SK-N-MC (cell line): ENCODE measurements around the gene ZDHHC3.

Experiments
- DNase-seq: peaks from one replicate; pipeline ENCODE4 v3.0.0-alpha.2; 2011; ENCODE audit warnings: low read depth, low spot score
- H3K27ac ChIP-seq: fragments of 200-600 bp; sonication (generic); 2 replicates; pipeline ENCODE4 v1.5.1; 2016; ENCODE audit warnings: mixed run types
- H3K36me3 ChIP-seq: fragments of 200-600 bp; sonication (generic); 2 replicates; pipeline ENCODE4 v1.6.1; 2017; ENCODE audit warnings: antibody characterized with exemption, low read length, mixed read lengths; ENCODE audit not compliant: insufficient read depth
- H3K4me3 ChIP-seq: fragments of 200-600 bp; sonication (generic); 2 replicates; pipeline ENCODE4 v1.5.1; 2016
- H3K9ac ChIP-seq: fragments of 200-600 bp; sonication (generic); 2 replicates; pipeline ENCODE4 v1.8.0; 2017; ENCODE audit warnings: mixed run types, mixed read lengths; ENCODE audit not compliant: insufficient read length
- H3K9me3 ChIP-seq: fragments of 200-600 bp; sonication (generic); 2 replicates; pipeline ENCODE4 v1.6.1; 2017; ENCODE audit warnings: low read depth, mild to moderate bottlenecking, antibody characterized with exemption, low read length, moderate library complexity, mixed read lengths
- EZH2 ChIP-seq: fragments of 200-600 bp; sonication (generic); IDR thresholded peaks from one replicate; pipeline ENCODE4 v1.6.1; 2017; ENCODE audit warnings: antibody characterized with exemption
- FOXP2 ChIP-seq: optimal IDR thresholded peaks from 2 replicates; pipeline ENCODE3; 2011; ENCODE audit warnings: mild to moderate bottlenecking, moderate library complexity; ENCODE audit not compliant: insufficient read depth; ENCODE audit errors: extremely low read length, control extremely low read depth
- POLR2AphosphoS5 ChIP-seq: IDR thresholded peaks from 2 replicates; pipeline ENCODE4 v1.6.1; 2012; ENCODE audit warnings: mild to moderate bottlenecking, low read depth, low read length, borderline replicate concordance

Gene ZDHHC3

GRCh38 chr3:45011756-45012508 is 36.0 kb upstream of the ZDHHC3 start:
- peak; percentile 8 for DNase-seq
- TF ChIP-seq FOXP2 = no peak
- no peak for TF ChIP-seq EZH2
- no peak for TF ChIP-seq POLR2AphosphoS5
- Histone ChIP-seq H3K9ac (no peak overlapping the region), H3K27ac (peak overlapping the region; percentile 85), H3K4me3 (peak overlapping the region; percentile 15; the same call in 1 of the 2 replicates), H3K36me3 (no peaks in the 10 kb centered on the region; the same call in 1 of the 2 replicates), H3K9me3 (no peaks in the 10 kb centered on the region)

GRCh38 chr3:45010811-45011333 is 34.9 kb upstream of the ZDHHC3 start:
- TF ChIP-seq EZH2 (no peak), FOXP2 (no peak), POLR2AphosphoS5 (no peak)
- H3K9ac ChIP-seq = no peak overlapping the region
- peak overlapping the region; percentile 85 for H3K27ac ChIP-seq
- no peaks in the 10 kb centered on the region for H3K9me3 ChIP-seq
- DNase-seq = no peak
- H3K4me3 ChIP-seq = no peak overlapping the region
- H3K36me3 ChIP-seq = no peaks in the 10 kb centered on the region; the same call in 1 of the 2 replicates

- H3K9me3 ChIP-seq = no peaks in the 10 kb centered on the region
- no peak overlapping the region for H3K9ac ChIP-seq
- TF ChIP-seq FOXP2 (no peak), POLR2AphosphoS5 (no peak), EZH2 (no peak)
- peaks cover 9% of the 10 kb centered on the region for H3K36me3 ChIP-seq
- DNase-seq = no peak
- no peak overlapping the region for H3K4me3 ChIP-seq
- H3K27ac ChIP-seq = no peak overlapping the region
Measured at GRCh38 chr3:45009868-45010267, 33.9 kb upstream of the ZDHHC3 start.

GRCh38 chr3:45008117-45008516 is 32.1 kb upstream of the ZDHHC3 start:
- no peaks in the 10 kb centered on the region for H3K9me3 ChIP-seq
- TF ChIP-seq FOXP2 (no peak), EZH2 (no peak), POLR2AphosphoS5 (no peak)
- no peak overlapping the region for H3K4me3 ChIP-seq
- no peak for DNase-seq
- H3K27ac ChIP-seq = no peak overlapping the region
- H3K9ac ChIP-seq = no peak overlapping the region
- peaks cover 20% of the 10 kb centered on the region for H3K36me3 ChIP-seq

GRCh38 chr3:45007091-45007490 is 31.1 kb upstream of the ZDHHC3 start:
- Histone ChIP-seq H3K9me3 (no peaks in the 10 kb centered on the region), H3K9ac (no peak overlapping the region), H3K27ac (no peak overlapping the region), H3K4me3 (no peak overlapping the region), H3K36me3 (peaks cover 28% of the 10 kb centered on the region)
- no peak for TF ChIP-seq POLR2AphosphoS5
- no peak for TF ChIP-seq EZH2
- TF ChIP-seq FOXP2 = no peak
- DNase-seq = no peak

- Histone ChIP-seq H3K36me3 (peaks cover 52% of the 10 kb centered on the region), H3K9ac (no peak overlapping the region), H3K27ac (no peak overlapping the region), H3K9me3 (no peaks in the 10 kb centered on the region), H3K4me3 (no peak overlapping the region)
- TF ChIP-seq EZH2 (no peak), POLR2AphosphoS5 (no peak), FOXP2 (no peak)
- DNase-seq = no peak
Measured at GRCh38 chr3:45003859-45004258, 27.9 kb upstream of the ZDHHC3 start.

GRCh38 chr3:45003406-45003805 is 27.4 kb upstream of the ZDHHC3 start:
- H3K9me3 ChIP-seq = no peaks in the 10 kb centered on the region
- peaks cover 57% of the 10 kb centered on the region for H3K36me3 ChIP-seq
- H3K4me3 ChIP-seq = no peak overlapping the region
- no peak overlapping the region for H3K27ac ChIP-seq
- H3K9ac ChIP-seq = no peak overlapping the region
- TF ChIP-seq EZH2 (no peak), POLR2AphosphoS5 (no peak), FOXP2 (no peak)
- DNase-seq = no peak

- Histone ChIP-seq H3K36me3 (peaks cover 59% of the 10 kb centered on the region), H3K9me3 (no peaks in the 10 kb centered on the region), H3K4me3 (no peak overlapping the region), H3K27ac (no peak overlapping the region), H3K9ac (no peak overlapping the region)
- no peak for TF ChIP-seq POLR2AphosphoS5
- TF ChIP-seq FOXP2 = no peak
- DNase-seq = no peak
Measured at GRCh38 chr3:45002720-45003119, 26.7 kb upstream of the ZDHHC3 start.
